TTC549 (cell line): ENCODE results near the gene S100PBP.

Experiments used
- FAIRE-seq: peaks from 2 replicates; lab custom pipeline; 2012; peaks lifted over from hg19 to GRCh38; lab: Jason Lieb, UNC

Gene S100PBP

DNA sequence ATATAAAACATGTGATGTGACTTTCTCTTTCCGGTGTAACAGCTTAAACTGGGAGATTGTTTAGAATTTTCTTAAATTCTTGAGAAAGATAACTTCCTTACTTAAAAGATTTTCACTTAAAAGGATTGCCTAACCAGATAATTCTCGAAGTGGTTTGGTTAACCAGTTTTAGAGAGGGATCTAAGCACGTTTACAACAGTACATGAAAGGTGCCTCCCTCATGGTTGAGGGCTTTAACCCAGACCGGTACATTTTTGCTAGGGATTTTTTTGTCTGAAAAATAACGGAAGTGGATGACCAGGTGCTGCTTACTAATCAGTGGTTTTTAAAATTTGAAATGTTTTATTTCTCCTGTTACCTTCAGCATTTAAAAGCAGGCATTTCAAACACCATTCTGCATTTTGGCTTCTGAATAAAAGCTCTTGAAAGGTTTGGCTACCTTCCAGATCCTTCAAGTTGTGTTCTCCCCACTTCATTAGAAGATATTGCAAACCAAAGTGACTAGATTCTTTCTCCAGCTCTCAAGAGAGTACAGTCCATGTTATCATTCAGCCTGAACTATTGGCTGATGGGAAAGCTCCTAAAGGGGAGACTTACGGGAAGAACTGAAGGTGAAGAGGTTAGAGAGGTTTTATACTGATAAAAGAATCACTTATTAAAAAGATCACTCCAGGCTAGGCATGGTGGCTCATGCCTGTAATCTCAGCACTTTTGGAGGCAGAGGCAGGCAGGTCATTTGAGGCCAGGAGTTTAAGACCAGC is 12.8 kb downstream of the S100PBP start:
- FAIRE-seq, result no peak

DNA sequence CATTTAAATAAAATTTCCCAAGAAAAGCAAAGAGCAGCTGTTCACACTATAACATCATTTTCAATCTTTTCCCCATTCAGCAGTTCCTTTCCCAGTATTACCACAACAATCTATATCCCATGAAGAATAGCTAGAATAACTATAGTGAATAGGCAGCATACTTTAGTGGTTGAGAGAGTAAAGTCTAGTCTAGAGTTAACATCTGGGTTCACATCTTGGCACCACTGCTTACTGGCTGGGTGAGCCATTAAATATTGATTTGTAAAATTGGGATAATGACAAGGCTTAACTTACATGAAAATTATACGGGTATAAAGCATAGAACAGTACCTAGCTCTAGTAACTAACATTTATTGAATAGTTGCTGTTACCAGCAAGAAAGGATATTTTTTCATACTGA is 14.4 kb downstream of the S100PBP start:
- FAIRE-seq, result no peak

DNA sequence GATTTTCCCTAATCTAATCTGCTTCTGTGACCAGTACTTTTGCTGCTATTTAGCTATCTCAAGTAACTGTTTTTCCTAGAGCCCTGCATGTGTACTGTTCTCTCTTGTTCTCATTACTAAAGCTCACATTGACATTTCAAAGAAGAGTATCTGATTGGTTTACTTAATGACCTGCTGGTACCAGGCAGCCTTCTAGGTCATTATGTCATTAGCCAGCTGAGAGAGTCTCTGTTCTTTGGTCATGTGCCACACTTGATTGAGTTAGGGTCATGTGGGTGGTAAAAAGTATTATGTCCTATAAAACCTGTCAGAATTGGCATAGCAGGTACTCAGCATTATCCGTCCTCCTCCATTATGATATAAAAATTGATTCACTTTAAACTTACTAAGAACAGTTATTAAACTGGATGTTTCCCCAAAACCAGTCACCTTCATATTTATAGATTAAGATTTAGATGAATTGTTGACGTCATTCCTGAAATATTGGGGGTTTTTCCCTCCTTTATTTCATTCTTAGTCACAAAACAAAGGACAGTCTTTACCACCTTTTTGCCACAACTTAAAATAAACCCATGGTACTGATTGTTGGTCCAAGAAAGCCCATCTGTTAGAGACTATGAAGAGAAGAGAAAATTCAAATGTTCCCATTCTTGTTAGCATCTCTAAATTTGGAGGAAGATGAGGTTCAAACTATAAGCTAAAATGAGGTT is 31.1 kb downstream of the S100PBP start:
- FAIRE-seq, result no peak

DNA sequence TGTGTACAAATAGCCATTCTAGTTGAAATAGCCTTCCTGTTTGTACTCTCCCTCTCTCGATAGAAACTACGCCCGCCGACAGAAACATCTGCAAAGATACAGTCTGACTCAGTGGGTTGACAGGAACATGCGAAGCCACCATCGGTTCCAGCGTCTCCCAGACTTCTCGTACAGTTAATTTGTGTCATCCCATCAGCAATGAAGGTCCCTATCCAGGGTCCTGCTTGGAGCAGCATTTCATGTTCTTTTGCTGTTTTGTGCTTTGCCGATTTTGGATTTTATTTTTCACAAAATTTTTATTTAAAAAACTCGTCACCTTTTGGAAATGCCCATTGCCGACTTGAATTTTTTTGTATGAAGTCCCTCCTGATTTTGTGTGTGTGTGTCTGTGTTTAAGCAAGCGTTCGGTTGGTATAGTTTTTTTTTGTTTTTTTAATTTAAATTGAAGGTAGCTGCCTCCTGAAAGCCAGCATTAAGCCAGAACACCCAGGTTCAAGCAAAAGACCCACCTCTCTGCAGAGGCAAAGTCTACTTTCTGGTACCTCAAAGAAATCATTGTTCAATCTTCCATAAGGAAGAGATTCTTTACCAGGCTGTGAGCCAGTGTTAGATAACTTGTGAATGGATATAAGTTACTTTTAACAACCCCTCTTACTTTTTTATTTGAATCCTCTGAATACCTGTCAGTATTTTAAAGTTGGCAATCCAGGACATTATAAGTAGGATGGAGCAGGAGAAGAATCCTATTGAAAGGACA is 38.6 kb downstream of the S100PBP start:
- FAIRE-seq, result no peak

DNA sequence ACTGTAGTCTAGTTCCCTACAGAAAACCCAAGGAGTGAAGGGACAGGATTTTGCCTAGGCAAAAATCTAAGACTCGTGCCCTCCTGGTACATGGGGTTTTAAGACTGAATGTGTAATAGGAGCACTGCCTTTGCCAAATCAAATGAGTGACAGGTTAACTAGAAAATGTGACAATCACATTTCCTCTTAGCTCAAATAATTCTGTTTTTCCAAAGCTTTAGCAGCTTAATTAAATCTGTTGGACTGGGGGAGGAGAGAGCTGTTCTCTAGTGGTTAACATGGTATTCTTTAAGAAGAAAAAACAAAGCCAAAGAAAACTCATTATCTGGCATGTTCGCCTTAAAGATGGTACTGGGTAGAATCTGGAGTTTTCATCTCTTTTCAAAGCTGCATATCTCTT is 40.7 kb downstream of the S100PBP start:
- FAIRE-seq, result no peak

DNA sequence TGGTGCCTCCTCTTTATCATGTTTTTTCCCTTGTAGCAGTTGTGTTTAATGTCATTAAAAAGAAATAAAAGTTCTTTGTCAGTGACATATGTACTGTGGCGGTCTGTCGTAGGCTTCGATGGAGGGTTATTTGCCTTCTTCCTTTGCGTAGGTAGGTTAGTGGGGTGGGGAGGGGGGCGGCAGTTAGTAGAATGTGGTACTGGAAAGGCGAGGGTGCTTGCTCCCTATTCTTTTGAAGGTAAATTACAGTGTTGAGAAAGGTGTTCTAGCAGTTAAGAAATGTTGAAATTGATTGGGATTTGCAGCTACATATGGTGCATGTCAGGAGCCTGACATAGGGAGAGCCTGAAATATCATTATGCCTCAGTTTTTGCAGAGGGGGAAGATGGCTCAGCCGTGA is 41.3 kb downstream of the S100PBP start:
- FAIRE-seq, result no peak

DNA sequence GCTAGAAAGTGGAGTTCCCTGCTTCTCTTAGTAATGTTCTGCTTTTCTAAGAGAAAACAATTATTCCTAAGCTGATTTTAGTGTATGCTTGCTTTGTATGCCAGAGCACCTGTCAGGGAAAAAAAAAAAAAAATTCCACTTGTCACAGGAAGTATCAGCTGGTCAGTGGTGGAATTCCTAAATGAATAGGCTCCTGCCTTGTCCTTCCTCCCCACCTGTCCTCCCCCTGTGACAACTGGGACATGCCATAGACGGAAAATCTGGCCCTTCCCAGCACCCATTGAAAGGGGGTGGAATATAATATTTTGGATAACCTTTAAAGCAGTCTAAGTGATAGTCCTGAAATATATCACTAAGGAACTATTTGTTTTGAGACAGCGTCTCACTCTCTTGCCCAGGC is 42.5 kb downstream of the S100PBP start:
- FAIRE-seq, result no peak

DNA sequence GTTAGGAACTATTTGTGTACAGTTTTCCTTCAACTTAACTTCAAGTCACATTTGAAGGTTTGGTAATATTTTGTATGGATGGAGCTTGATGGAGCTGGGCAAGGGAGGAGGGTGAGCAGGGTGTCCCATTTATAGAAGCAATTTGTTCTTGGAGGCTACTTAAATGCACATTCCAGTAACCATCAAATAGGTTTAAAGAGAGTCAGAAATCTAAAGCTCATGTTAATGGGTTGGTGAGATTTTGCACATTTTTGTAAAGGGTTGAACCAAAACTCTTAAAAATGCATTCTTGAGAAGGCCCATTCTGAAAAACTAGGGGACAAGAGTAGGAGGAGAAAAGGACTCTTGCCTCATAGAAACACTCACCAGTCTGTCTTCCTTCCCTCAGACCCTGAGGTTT is 43.1 kb downstream of the S100PBP start:
- FAIRE-seq, result no peak

DNA sequence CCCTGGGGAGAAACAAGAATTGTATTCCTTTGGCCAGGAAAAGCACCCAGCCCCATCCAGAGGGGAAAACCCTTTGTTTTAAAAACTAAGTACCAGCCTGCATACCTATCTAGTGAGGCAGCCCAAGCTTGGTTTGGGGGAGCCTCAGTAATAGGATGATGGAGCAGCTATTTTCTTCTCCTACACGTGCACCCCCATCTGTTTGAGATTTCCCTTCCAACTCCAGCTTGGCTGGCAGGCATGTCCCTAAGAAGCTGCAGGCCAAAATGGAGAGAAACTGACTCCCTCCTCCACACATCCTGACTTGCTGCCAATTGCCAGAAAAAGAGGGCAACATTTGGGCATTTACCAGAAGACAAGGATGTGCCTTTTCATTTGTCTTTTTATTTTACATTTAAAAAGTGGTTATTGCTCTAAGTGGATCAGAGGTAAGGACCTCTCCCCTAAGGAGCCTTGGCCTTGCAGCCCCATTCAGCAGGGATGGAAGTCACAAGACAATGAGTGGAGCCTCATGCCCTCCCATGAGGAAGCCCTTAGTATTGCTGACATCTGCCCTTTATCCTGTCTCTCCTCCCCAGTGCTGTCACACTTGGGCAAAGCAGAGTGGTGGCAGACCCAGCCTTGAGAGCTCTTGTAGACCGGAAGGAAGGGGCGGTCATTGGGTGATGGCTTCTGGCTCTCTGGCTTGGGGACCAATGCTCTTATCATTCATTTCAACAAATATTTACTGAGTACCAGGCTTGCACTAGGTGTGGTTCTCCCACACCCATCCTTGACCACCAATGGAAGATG is 44.6 kb downstream of the S100PBP start:
- FAIRE-seq, result no peak

DNA sequence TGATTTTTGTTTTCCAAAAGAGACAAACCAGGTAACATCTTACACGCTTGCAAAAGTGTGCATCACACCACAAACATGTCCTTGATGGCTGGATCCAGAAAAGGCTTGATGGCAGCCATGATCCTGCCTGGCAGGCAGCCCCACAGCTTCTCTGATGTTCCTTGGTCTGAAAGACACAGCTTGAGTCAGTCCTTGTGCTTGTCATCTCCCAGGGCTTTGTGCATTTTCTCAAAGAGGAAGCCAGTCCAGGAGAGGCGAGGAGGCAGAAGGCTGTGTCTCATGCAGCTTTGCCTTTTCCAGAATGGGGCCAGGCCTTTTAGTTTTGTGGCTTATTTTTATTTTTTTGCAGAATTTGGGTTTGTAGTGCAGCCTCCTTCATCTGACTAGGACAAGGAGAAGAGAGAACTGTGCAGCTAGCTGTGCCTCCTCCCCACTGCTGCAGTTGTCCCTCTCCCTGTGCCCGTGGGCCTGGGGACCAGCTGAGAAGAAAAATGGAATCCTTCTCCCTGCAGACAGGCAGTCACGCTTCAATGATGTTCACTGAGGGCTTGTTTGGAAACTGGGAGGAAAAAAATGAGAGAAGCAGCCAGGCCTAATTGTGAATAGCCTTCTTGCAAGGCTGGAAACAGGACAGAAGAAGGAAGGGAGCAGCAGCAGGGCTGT is 45.9 kb downstream of the S100PBP start:
- FAIRE-seq, result no peak

DNA sequence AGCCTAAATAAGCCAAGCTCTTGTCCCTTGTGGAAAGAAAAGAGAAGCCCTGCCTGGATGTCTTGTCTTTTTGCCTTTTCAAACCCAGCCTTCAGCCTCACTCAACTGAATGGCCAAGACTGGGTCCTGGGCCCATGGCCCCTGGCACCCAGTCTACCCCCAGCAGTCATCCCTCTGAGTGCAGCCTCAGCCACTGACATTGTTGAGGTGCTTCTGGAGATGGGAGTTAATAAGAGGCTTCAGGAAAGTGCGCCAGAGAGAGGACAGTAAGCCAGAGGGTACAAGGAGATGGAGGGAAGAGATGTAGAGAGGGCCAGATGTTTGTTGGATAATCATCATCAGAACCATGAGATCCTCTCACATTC is 46.4 kb downstream of the S100PBP start:
- FAIRE-seq, result no peak

DNA sequence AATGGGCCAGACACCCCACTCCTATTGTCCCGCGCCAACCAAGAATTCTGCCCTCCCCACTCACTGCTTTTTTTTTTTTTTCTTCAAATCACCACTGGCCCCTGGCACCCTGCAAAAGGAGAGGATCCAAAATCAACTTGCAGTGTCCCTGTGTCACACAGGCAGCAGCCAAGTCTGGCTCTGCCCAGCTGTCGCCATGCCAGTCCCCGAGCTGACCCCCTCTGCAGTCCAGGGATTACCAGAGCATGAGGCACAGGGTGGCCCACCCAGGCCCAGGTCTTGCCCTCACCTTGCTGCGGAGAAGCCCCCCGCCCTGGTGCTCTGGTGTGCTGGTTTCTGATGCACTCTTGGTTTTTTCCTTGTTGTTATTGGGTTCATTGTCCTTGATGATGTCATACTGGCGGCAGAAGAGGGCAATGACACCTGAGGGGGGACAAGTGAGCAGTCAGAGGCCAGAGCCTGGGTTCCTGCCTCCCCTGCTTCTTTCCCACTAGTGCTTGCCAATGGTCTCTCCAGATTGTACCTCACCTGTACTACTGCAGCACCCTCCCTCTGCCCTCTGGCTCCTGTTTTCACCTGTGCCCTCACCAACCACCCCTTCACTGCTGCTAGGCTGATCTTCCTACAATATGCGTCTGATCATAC is 47.0 kb downstream of the S100PBP start:
- FAIRE-seq, result no peak

DNA sequence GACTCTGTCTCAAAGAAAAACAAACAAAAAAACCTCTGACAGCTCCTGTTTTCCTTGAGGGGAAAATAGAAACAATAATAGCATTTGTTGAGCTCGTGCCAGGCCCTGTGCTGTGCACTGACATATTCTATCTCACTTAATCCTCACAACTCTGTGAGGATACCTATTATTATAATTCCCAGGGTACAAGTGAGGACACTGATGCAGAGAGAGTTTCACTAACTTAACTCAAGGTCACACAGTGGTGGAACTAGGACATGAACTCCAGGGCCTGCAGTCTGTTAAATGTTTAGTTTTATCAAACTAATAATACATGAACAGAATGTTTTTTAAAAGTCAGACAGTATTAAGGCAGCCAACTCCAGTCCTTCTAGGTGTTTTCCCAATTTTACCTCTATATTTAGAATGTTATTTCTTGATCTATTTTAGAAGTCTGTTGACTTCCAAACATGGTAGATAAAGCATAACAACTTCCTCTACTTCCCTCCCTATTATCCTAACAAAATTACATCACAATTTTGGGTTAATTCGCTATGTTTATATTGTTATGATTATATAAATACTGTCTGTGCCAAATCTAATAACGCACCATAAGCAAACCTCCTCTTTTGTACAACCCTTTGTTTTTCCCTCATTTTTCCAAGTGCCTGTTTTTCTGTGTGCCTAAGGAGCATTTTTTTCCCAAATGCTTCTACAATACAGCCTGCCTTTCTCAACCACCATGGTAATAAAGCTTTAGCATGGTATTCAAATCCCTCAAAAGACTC is 48.4 kb downstream of the S100PBP start:
- FAIRE-seq, result no peak

DNA sequence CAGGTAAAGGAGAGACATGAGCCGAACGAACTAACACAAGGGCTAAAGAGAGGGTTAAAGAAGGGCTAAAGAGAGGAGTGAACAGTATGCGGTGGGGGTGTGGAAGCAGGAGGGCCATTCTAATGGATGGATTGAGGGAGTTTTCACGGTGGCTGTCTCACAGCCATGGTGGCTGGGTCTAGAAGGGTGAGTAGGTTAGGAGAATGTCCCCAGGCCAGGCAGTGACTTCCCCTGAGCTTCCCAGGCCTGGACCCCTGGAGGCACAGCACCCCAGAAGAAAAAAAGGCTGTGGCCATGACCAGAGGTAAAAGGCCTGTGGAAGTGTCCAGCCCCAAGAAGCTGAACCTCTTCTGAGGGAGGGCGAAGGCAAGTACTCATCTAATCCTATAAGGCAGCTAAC is 49.7 kb downstream of the S100PBP start:
- no peak for FAIRE-seq

DNA sequence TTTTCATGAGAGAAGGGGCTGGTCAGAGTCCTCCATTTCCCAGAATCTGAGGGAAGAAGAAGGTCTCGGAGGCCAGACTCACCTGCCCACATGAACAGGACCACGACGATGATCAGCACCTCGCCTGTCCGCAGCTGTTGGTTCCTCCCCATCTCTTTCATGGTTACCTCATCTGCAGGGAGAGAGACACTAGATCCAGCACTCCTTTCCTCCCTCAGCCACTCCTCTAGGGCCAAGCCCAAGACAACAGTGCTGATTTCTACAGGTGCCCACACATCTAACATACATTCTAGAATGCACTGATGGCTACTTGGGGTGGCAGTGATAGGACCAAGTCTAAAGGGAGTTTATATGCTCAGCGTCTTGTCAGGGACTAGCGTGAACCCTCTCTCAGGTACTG is 50.2 kb downstream of the S100PBP start:
- FAIRE-seq, result no peak

DNA sequence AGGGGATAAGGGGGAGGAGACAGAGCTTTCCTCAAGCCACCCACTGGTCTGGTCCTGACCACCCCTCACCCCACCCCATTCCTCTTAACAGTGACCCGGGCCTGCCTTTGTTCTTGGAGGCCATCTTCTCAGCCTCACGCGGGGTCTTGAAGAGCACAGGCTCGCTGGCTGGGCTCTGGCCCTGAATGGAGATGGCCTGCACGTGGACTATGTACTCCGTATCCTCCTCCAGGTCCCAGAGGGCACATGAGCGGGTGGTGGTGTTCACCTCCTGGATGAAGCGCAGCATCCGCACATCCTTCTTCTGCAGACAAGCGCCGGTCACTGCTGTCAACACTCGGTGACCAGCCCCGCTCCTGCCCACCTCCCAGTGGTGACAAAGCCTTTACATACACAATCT is 50.6 kb downstream of the S100PBP start:
- no peak for FAIRE-seq

DNA sequence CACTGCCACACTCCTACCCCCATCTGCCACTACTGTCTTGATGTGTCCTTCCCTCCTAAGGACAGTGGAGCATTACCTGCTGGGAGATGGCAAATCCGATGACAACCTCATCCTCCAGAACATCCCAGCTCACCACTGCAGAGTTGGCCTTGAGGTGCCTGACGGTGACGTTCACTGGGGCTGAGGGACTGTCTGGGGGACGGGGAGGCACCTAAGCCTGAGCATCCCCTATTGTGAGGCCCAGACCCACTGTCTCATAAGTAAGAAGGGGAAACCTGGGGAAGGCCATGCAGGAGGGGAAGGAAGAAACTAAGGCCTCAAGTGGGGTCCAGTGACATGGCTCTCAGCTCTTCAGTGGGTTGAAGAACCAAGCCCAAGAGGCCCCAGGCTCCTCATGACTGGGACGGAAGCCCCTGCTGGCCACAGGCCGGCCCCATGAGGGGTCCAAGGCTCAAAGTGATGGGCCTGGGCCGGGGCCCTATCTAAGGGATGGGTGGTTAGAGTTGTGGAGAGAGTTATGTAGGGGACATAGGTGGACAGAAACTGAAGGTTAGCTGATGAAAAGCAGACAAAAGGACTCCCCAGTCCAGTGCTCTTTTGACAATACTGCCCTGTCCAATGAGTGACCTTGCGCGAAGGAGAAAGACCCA is 51.5 kb downstream of the S100PBP start:
- no peak for FAIRE-seq

DNA sequence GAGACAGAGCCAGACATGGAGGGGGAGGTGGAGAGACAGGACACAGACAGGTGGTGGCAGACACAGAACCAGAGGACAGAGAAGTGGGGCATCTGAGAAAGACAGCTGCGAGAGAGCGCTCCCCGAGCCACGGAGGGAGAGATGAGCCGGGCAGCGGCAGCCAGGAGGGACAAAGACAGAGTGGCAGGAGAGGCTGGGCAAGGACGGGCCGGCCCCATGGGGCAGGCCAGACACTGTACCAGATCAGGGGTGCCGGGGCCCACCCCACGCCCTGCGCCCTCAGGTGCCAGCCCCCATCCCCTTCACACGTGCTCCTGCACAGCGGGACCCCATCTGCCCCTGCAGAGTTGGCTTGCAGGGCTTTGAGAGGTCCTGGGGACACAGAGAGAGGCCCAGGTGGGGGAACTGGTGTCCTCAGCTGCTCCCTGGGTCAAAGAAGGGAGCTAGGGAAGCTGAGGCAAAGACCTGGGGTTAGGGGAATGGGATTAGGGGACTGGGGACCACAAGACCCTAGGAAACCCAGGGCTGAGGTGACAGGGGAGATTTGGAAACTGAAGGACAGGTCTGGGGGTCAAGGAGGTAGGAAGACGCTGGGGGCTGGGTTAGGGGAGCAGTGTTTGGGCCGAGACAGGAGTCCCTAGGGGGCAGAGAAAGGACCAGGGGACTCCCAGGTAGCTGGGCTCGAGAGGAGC is 52.6 kb downstream of the S100PBP start:
- no peak for FAIRE-seq

DNA sequence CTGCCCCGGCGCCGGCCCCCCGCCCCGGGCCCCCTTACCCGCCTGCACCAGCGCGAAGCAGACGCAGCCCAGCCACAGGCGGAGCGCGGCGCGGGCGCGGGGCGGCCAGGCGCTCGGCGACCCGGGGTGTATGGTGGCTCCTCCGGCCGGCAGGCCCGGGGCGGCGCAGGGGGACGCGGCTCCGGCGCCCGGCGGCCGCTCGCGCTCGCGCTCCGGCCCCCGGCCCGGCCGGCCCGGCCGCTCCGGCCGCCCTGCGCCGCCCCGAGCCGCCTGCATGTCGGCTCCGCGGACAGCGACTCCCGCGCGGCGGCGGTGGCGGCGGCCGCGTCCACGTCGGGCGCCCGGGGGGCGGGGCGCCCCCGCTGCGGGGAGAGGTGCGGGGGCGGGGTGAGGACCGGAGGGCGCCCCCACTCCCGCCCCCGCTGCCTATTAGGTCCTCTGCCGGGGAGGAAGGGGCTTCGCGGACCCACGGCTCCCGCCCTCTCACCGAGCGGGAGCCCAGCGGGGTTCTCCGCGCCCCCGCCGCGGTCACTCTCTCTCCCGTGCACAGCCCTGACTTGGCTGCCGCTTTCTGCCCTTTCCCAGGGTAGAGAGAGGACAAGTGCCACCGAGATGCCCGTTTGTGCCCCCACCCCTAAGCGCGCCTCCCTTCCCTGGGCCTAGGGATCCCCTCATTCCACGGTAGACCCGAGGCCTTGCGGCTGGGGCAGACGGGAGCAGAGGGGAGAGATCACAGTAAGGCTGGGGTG is 53.3 kb downstream of the S100PBP start, which contains the start of gene FNDC5:
TSS of gene FNDC5 (minus strand) at position 298 of the 749 bp plus-strand sequence.
- FAIRE-seq, result no peak
